Stimulated activated CD8-positive, alpha-beta memory T cell treated with anti-CD3 and anti-CD28 coated beads, Interleukin-12 subunit alpha, Interleukin-12 subunit beta, amount 100 ng/mL, for 1 hour (primary cell): ENCODE results near the gene CDH15.
A peak's percentile ranks its signal among the peaks of the same experiment; 100 is the strongest.

Experiments
- DNase-seq: peaks from one replicate; pipeline ENCODE4 v3.0.0-alpha.2; 2020; ENCODE audit warnings: low read depth

Gene CDH15

DNA sequence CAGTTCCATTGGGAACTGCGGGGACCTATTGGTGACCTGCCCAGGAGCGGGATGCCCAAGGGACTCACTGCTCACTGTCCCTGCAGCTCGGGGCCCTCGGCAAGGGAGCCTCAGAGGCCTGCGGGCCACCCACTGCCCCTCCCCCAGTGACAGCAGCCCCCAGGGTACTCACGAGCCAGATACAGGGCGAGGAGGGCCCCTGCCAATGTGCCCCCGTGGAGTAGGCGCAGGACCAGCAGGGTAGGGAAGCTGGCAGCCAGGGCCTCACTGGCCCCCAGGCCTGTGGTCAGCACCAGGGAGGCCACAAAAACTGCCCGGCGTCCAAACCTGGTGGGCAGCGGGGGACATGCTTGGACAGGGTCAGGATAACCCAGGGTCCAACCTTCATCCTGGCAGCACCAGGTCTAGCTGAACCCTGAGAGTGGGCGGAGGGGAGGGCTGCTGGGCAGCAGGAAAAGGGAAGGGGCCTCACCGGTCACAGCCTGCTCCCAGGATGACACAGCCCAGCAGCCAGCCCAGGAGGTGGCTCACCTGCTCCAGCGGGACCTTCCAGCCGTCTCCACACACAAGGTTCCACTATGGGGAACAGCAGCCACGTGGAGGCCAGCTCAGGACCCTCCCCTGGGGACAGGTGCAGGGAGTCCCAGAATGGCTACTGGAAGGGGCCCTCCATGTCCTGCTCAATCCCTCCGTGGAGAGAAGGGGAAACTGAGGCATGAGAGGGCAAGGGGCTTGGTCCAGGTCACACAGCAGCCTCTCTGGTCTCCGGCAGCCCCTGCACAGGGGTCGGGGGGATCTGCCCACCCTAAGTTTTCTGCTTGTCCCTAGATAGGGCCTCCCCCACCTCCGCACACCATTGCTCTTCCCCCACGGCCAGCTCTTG lies 27.9 kb downstream of the CDH15 start:
- no peak for DNase-seq

GRCh38 chr16:89200124-89200849 lies 28.7 kb downstream of the CDH15 start, which contains the start of gene SLC22A31:
Gene SLC22A31, minus strand, starts transcription at chr16:89200537. Its CDS starts 36 bp downstream, at chr16:89200501.
- no peak for DNase-seq

DNA sequence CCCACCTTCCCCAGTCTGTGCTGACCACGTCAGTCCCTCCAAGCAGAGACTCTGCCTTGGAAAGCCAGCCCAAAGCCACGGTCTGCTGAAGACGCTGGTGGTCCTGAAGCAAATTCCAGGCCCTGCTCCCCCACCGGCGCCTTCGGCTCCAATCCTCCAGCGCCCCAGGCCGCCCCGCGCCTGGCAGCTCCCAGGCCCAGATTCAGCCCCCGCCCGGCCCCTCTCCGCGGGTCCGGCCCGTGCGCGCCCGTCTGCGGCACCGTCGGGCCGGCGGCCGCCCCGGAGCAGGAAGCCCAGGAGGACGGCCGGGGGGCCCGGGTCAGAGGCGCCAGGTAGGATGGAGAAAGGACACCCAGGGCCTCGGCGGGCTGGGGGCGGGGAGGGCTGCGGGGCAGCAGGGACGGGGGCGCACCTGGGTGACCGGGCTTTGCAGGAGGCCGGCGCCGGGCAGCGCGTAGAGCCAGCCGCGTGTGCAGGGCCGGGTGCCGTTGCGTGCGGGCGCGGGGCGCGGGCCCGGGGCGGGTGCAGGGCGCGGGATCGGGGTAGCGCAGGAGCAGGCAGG lies 29.4 kb downstream of the CDH15 start:
- DNase-seq = no peak

GRCh38 chr16:89201439-89202377 lies 30.2 kb downstream of the CDH15 start:
- peak; percentile 44 for DNase-seq

GRCh38 chr16:89202422-89203215 lies 31.1 kb downstream of the CDH15 start:
- no peak for DNase-seq

- DNase-seq = no peak
These were observed 36.4 kb downstream of the CDH15 start for GRCh38 chr16:89207993-89208392.

DNA sequence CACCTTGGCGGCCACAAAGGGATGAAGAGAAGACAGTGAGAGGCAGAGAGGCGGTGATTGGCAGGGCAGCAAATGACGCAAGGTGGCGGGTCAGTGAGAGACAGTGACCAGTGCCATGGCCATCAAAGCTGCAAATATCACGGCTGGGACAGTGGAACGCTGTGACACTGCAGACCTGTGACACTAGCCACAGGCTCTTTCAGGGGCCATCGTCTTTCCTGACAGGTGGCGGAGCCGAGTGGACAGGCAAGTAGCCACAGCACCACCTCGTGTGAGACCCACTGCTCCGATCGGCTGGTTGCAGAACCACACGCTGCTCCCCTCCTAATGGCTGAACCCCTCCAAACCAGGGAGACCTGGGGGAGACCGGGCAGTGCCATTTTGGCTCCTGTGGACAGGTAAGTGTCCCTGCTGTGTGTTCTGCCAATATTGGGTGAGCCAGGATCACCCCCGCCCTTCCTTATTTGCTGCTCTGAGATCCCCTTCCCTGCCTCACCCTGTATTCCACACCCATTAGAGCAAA lies 38.0 kb downstream of the CDH15 start:
- no peak for DNase-seq

GRCh38 chr16:89210165-89210903 lies 38.8 kb downstream of the CDH15 start:
- DNase-seq = no peak

GRCh38 chr16:89210904-89211515 lies 39.5 kb downstream of the CDH15 start:
- DNase-seq = no peak

DNA sequence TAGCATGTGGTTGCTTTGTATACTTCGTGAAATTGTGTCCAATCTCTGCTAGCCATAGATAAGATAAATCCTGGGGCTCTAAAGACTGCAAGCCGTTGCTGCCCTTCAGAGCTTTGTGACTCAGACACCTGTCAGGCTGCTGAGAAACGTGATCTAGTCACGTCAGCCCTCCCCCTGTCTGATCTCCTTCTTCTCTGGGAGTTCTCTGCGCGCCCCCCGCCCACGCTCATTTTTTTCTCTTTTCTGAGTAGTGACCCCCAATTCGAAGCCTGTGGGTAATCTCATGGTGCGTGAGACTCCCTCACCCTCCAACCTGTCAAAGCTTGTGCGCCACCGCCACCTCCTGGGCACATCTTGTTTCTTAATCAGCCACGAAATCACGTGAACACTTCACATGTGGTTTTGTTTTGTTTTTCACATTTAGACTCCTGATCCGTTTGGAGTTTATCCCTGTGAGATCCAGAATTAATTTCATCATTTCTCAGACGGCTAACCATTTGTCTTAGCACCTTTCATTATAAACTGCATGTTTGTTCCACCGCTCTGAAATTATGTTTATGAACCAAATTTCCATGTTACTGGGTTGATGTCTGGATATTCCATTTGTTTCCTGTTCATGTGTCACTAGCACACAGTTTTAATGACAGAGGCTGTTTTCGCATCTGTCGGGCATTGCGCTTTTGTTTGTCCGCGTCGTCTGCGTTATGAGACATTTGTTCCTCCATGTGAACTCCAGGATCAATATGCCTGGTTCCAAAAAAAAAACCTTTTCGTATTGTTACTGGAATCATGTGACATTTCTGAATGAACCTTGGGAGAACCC lies 45.0 kb downstream of the CDH15 start:
- peak; percentile 78 for DNase-seq

- no peak for DNase-seq
These were observed 45.5 kb downstream of the CDH15 start for GRCh38 chr16:89217138-89217387.

GRCh38 chr16:89217388-89218191 lies 46.0 kb downstream of the CDH15 start, which contains the start of gene ZNF778:
Gene ZNF778, plus strand, starts transcription at chr16:89217703. Its CDS starts 3,425 bp downstream, at chr16:89221128.
- DNase-seq = peak; percentile 64

GRCh38 chr16:89219365-89219764 lies 47.8 kb downstream of the CDH15 start:
- no peak for DNase-seq

- DNase-seq = no peak
These were observed 50.1 kb downstream of the CDH15 start for GRCh38 chr16:89221604-89222003.

DNA sequence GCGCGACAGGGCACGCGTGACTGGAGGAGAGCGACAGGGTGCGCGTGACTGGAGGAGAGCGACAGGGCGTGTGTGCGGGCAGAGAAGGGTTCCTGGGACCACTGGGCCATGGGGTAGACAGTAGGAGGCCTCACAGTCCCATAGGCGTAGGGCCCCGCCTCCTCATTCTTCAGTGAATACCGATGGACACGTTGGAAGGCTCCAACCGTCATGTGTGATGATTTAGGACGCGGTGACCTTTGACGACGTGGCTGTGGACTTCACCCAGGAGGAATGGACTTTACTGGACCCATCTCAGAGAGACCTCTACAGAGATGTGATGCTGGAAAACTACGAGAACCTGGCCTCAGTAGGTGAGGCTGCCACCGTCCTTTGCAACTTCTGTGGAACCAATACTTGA lies 51.4 kb downstream of the CDH15 start:
- DNase-seq = no peak

GRCh38 chr16:89224665-89225064 lies 53.1 kb downstream of the CDH15 start:
- no peak for DNase-seq

- no peak for DNase-seq
These were observed 58.7 kb downstream of the CDH15 start for GRCh38 chr16:89230255-89230654.

DNA sequence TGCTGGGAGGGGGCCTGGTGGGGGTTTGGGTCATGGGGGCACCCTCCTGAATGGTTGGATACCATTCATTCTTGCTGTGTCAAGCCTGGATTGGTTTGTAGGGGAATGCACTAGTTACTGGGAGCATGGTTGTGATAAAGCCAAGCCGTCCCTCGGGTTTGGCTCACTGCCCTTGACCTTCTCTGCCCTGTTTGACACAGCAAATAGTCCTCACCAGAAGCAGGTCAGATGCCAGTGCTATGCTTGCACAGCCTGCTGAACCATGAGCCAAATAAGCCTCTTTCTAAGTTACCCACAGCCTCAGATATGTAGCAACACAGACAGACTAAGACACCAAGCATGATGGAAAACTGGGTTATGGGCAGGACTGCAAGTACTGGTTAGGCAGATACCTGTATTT lies 60.6 kb downstream of the CDH15 start:
- no peak for DNase-seq
